Measurements from ENCODE around the gene SMYD3. TPM values are rescaled to one million over a fixed set of nuclear protein-coding genes. Genes with fewer than 3 reads are reported as not detected.

The SMYD3 gene
- total and polyA plus RNA-seq, 9 of the 15 experiments (the other 6 are each of a cell fraction or from before 2014, with no cell fraction given) = 128 to 440 (median 197) TPM

DNA sequence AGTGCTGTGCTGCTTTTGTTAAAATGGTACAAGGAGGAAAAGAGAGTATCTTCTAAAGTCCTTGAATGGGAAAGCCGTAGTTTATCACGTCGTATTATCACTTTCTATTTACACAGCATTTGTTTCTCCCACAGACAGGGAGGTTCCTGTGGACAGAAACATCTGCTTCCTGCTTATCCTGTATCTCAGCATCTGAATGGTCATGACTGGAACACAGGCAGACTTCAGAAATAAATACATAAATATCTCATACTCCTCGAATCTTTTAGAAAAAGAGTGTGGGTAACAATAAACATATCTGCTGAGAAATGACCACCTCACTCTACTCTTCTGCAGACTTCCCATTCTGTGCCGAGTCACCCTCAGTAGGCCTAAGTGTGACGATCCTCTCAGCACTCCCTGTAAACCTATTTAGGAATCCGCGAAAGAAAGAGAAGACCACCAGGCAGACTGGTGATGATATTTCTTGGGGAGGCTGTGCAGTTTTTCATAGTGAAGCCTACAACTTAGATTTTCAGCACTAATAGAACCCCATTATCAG lies 393.5 kb downstream of the SMYD3 start (continued):
- TF ChIP-seq ZNF318 (IDR thresholded peaks at IDR 0.05; ENCODE audit: borderline replicate concordance in 1 of 2, low read depth in 1 of 2) (no peak), NCOA2 (IDR thresholded peaks at IDR 0.05; ENCODE audit: partially characterized antibody in 2 of 2) (no peak), TCFL5 (CRISPR knock-in tag; conservative IDR thresholded peaks at IDR 0.05) (no peak), RERE (CRISPR knock-in tag; IDR thresholded peaks at IDR 0.05; ENCODE audit: borderline replicate concordance) (no peak), NR1H2 (CRISPR knock-in tag; IDR thresholded peaks at IDR 0.05) (no peak), GTF2F1 (IDR thresholded peaks at IDR 0.05; ENCODE audit: low read depth, low read length) (no peak), KDM1A (IDR thresholded peaks at IDR 0.05) (peak in 1 of 2 experiments; percentile 77; a peak in 3 of 4 replicates), ZNF764 (CRISPR knock-in tag; IDR thresholded peaks at IDR 0.05; ENCODE audit: low read depth) (no peak), ZNF121 (CRISPR knock-in tag; conservative IDR thresholded peaks at IDR 0.05) (no peak), U2AF2 (optimal IDR thresholded peaks at IDR 0.05; ENCODE audit: low read depth, low read length) (no peak), DIDO1 (tag; IDR thresholded peaks at IDR 0.05; ENCODE audit: low read depth) (no peak), GTF2E2 (tag; IDR thresholded peaks at IDR 0.05) (no peak)
- TF ChIP-seq, protein P1, sequence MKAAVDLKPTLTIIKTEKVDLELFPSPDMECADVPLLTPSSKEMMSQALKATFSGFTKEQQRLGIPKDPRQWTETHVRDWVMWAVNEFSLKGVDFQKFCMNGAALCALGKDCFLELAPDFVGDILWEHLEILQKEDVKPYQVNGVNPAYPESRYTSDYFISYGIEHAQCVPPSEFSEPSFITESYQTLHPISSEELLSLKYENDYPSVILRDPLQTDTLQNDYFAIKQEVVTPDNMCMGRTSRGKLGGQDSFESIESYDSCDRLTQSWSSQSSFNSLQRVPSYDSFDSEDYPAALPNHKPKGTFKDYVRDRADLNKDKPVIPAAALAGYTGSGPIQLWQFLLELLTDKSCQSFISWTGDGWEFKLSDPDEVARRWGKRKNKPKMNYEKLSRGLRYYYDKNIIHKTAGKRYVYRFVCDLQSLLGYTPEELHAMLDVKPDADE (conservative IDR thresholded peaks at IDR 0.05; ENCODE audit: control insufficient read depth, low read depth, low read length) = no peak

Data from K562 (cell line).